Ramos (cell line): ENCODE results near the gene SLC19A3.
"Not testable (repeated sequence)": the region's sequence is repeated elsewhere in the genome, so short reads cannot be mapped to it uniquely, and the experiment has no call there.

Experiments
- in situ Hi-C: fragments of 300-500 bp; cut with MboI; formaldehyde crosslinking; loops from one replicate; pipeline ENCODE4 v1.14.3; 2022; ENCODE audit warnings: low sequenced_read_pairs; ENCODE audit not compliant: unreplicated experiment

SLC19A3 gene

GRCh38 chr2:227717687-227718567 lies at the start of gene SLC19A3:
Gene SLC19A3, minus strand, starts transcription at chr2:227718028. Its CDS starts 15,710 bp downstream, at chr2:227702318.
- in situ Hi-C loops: no loop called here

DNA sequence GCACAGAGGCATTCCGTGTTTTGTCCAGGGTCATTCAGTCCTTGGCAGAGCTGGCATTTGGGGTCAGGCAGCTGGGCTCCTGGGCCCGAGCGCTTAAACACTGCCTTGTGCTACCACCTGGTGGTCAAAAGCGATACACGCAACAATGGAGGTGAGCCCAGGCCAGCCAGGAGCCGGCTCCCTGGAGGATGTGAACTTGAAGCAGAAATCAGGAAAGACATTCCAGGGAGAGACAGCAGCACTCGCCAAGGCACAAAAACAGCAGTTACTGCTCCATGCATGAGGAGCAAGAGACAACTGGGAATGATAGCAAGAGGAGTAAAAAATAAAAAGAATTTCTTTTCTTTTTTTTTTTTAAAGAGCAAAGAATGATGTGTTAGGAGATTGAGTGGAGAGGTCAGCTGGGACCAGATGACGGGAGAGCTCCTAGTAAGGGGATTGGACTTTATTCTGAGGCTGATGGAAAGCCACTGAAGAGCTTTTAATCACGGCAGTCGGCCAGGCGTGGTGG lies 48.6 kb upstream of the SLC19A3 start:
- in situ Hi-C loops: loop anchor here (10.0 kb wide), 1 partner anchor 642 kb away; no protein-coding TSS in a partner anchor

DNA sequence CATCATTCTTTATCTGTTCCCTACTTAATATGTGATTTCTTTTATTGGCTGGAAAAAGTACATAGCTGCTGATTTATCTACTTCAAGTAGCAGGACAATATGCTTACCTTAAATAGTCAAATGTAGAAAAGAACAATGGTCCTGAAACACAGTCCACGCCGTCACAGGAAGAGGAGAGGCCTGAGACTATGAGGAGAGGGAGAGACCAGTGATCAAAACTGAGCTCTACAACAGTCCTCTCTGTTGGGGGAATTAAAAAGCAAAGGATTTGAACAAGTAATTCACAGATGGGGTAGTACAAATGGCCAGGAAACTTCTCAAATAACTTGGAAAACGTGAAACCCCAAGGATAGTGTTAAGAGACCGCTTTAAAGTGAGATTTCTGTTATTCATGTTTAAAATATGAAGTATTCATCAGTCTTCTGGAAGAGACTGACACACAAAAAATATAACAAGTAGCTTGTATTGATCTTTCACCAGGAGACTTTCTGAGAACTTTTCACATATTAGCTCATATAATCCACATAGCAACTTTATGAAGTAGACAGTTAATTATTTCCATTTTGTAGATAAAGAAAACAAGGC lies 48.1 kb upstream of the SLC19A3 start:
- in situ Hi-C loops: loop anchor here (10.0 kb wide), 1 partner anchor 641 kb away; no protein-coding TSS in a partner anchor

DNA sequence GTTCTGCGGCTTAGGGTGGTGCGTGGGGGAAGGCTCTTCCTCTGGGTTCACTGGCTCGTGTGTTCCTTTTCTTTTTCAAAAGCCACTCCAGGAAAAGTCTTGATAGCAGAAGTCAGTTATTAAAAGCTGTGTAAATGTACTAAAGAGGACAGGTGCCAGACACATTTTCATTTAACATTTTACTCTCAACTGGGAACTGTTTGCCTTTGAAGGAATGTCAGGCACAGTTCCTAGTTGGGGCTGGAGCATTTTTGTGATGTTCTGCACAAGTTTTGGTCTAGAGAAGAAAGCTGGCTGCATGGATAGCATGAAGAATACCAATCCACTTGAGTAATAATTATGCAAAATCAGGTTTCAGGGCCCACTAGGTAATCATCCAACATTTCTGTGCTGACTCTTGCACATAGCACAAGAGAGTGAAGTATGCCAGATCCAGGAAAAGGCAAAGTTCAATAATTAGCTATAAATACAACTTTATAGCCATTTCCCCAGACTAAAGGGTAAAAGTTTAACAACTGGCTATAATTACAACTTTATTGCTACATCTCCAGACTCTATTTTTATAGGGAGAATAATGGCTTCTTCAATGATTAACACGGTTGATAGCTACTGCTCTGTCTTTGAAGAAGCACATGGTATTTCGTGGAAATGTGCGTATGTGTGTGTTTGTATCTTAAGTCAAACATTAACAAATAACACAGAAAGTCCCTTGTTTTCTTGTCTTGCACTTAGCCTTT lies 44.1 kb upstream of the SLC19A3 start:
- in situ Hi-C loops: loop anchor here (10.0 kb wide), 1 partner anchor 637 kb away; no protein-coding TSS in a partner anchor

GRCh38 chr2:227759411-227760118 lies 41.7 kb upstream of the SLC19A3 start:
- in situ Hi-C loops: loop anchor here (10.0 kb wide), 1 partner anchor 635 kb away; no protein-coding TSS in a partner anchor

DNA sequence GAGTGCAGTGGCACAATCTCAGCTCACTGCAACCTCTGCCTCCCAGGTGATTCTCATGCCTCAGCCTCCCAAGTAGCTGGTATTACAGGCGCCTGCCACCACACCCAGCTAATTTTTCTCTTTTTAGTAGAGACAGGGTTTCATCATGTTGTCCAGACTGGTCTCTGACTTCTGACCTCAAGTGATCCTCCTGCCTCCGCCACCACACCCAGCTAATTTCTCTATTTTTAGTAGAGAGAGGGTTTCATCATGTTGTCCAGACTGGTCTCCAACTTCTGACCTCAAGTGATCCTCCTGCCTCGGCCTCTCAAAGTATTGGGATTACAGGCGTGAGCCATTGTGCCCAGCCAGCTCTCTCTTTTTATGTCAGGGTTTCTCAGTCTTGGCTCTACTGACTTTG lies 38.4 kb upstream of the SLC19A3 start:
- in situ Hi-C loops: not testable (repeated sequence)

DNA sequence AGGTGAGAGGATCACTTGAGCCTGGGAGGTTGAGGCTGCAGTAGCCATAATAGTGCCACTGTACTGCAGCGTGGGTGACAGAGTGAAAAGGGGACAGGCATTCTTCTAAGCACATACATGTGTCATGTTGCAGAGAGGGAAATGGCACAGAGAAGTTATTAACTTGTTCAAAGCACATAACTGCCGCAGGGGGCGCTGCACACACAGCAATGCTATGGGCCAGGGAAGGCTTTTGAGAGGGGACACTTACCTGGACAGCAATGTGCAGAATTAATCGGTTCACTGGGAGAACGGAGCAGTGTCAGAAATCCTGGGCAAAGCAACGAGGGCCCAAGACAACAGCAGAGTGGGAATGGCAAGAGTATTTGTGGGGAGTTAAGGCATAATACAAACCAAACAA lies 30.3 kb upstream of the SLC19A3 start:
- in situ Hi-C loops: no loop called here

- in situ Hi-C loops: no loop called here
These were observed 27.8 kb upstream of the SLC19A3 start, which contains the start of gene SCYGR8 for GRCh38 chr2:227745594-227745993. Gene SCYGR8, plus strand, starts transcription at chr2:227745894. Its CDS starts 0 bp downstream, at chr2:227745894.

DNA sequence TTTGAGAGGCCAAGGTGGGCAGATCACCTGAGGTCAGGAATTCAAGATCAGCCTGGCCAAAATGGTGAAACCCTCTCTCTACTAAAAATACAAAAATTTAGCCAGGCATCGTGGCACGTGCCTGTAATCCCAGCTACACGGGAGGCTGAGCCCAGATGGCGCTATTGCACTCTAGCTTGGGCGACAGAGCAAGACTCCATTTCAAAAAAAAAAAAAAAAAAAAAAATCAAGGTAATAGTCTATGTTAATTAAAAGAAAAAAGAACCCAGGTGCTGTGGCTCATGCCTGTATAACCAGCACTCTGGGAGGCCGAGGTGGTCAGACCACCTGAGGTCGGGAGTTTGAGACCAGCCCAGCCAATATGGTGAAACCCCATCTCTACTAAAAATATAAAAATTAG lies 22.9 kb upstream of the SLC19A3 start:
- in situ Hi-C loops: not testable (repeated sequence)

DNA sequence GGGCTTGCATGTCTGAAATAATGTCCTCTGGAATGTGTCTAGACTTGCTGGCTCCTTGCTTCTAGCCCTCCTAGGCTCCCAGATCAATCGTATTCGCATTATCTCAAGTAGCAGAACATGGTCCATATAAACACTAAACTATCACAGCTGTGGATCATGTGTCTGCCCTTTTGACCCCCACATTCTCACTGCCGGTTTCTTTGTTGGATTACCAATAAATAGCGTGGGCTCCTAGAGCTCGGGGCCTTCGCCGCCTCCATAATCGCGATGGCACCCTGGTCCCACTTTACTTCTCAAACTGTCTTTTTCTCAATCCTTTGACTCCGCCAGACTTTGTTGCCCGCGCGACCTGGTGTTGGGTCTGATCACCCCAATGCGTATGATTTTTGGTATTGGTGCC lies 21.5 kb upstream of the SLC19A3 start:
- in situ Hi-C loops: no loop called here

DNA sequence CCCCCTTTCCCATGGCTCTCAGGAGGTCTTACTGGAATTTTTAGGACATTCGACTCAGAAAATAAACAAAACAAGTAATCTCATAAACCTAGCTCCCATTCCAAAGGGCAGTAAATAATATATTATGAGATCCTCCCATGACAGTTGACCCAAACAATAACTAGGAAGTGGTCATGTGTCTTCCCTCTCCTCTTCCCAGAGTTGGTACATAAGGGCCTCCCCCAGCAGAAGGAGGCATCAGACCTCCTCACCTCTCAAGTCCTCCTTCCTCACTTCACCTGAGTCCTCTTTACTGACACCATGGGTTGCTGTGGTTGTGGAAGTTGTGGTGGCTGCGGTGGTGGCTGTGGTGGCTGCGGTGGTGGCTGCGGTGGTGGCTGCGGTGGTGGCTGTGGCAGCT lies 10.2 kb upstream of the SLC19A3 start, which contains the start of gene SCYGR7:
Gene SCYGR7, plus strand, starts transcription at position 301 of the 400 bp plus-strand sequence. Its CDS starts 0 bp downstream, at position 301.
- in situ Hi-C loops: no loop called here

GRCh38 chr2:227724394-227725039 lies 6.7 kb upstream of the SLC19A3 start, which contains the start of gene SCYGR6:
Gene SCYGR6, minus strand, starts transcription at chr2:227724757. Its CDS starts 0 bp downstream, at chr2:227724757.
- in situ Hi-C loops: no loop called here

- in situ Hi-C loops: not testable (repeated sequence)
These were observed 5.0 kb upstream of the SLC19A3 start for GRCh38 chr2:227722821-227723220.

DNA sequence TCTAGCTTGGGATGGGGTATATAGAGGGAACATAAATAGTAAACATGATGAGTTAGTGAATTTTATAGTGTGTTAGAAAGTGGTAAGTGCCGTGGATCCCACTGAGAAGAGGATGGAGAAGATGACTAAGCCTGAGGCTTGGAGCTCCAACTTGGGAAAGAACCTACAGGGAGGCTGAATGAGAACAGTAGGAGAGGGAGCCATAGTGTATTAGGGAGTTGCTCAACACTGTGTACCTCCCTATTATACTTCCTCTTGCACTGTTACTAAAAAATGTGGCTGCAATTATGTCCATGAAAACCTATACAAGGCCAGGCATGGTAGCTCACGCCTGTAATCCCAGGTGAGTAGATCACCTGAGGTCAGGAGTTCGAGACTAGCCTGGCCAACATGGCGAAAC lies 2.9 kb upstream of the SLC19A3 start:
- in situ Hi-C loops: no loop called here

GRCh38 chr2:227719641-227720040 lies 1.8 kb upstream of the SLC19A3 start:
- in situ Hi-C loops: no loop called here

DNA sequence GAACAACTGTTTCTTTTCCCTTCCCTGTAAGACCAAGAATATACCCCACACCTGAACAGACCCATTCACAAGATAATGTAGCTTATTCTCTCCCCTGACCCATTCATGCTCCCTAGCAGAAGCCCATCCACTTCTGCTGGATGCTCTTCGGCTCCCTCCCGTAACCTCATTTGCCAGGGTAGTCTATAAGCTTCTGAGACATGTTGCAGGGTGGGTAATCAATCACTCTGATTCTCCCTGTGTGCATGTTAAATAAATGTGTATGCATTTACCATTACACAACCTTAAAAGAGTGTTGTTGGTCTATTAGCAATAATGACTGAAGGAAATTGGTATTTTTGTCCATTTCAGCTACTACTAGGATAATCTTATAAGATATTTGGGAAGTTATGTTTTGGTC lies 1.3 kb downstream of the SLC19A3 start:
- in situ Hi-C loops: no loop called here

GRCh38 chr2:227713291-227713690 lies 4.5 kb downstream of the SLC19A3 start:
- in situ Hi-C loops: no loop called here

GRCh38 chr2:227710986-227711385 lies 6.8 kb downstream of the SLC19A3 start:
- in situ Hi-C loops: no loop called here

- in situ Hi-C loops: no loop called here
These were observed 10.4 kb downstream of the SLC19A3 start for GRCh38 chr2:227707390-227707789.
